NCI-H69 (cell line): Measurements from ENCODE around the gene DYSF.

ENCODE experiments used
- DNase-seq: peaks from one replicate; lab custom pipeline; 2025; lab: John Stamatoyannopoulos, UW

The DYSF gene

DNA sequence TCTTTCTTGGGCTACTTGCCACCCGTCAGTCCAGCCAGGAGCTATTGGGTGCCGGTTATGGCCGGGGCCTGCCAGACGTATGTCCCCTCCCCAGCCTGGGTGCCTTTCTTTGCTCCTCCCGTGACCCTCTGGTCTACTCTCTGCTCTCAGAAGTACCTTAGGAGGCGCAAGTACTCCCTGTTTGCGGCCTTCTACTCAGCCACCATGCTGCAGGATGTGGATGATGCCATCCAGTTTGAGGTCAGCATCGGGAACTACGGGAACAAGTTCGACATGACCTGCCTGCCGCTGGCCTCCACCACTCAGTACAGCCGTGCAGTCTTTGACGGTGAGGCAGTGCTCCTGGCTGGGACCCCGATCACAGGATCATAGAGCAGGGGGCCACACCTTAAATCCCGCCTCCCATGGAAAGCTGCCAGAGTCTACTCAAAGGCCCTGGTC lies 99.5 kb downstream of the DYSF start:
- DNase-seq, result no peak

DNA sequence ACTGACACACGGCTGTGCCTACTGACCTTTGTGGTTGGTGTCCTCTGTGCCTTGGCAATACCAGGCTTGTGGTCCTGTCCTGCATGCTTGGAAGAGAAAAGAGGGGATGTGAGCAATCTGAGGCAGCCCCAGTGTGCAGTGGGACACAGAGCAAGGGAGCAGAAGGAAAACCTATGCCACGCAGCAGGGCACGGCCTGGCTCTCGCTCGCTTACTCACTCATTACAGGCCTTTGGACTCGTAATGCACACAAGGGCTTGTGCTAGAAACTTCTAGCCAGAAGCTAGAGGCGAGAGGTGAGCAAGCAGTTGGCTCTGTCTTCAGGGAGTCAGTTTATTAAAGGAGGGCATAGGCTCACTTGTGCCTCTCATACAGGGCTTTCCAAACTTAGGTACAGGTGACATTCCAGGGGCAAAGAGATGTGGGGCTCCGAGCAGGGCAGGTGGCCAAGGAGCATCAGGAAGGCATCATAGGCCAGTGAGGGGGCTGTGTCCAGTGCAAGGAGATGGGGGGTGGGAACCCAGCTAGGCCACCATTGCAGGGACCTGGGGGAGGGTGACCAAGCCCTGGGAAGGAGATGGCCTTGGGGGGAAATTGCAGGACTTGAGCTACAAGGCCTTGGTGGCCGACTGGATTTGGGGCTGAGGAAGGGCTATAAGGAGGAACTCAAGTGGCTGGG lies 100.8 kb downstream of the DYSF start:
- no peak for DNase-seq

DNA sequence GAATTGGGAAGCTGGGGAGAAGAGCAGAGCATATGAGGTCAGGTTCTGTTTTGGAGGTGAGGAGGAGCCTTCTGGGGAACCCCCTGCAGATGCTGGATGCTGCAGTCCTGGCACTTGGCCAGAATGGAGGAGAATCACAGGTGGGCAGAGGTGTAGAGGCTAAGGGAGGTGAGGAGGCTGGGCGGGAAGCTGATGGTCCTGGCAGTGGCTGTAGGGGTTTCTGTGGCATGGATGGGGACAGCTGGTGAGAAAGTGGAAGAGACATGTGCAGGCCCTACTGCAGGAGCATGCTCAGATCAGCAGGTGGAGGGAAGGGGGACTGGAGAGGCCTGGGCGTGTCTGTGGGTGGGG lies 101.3 kb downstream of the DYSF start:
- no peak for DNase-seq

DNA sequence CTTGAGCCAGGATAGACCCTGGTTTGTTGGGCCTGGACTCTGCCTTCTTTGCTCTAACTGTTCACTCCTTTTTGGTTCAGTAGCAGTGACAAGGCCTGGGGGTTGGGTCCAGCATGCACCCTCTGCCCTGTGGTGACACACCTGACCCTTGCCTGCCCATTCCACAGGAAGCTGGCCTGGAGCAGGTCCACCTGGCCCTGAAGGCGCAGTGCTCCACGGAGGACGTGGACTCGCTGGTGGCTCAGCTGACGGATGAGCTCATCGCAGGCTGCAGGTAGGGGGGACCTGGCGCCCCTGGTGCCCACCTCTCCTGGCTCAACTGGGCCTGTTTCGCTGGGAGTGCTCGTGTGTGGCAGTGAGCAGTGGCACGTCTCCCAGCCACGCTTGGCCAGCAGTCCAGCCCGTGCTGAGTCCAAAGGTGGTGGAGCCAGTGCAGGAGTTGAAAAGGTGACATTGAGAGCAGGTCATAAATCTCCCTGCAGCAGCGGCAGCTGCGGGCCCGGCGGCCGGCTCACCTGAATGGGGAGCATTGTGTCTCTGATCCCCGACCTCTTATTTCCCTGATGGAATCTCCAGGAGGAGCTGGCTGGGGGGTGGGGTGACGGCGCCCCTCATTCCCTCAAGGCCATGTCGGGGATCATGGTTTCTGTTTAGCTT lies 102.6 kb downstream of the DYSF start:
- DNase-seq, result no peak

DNA sequence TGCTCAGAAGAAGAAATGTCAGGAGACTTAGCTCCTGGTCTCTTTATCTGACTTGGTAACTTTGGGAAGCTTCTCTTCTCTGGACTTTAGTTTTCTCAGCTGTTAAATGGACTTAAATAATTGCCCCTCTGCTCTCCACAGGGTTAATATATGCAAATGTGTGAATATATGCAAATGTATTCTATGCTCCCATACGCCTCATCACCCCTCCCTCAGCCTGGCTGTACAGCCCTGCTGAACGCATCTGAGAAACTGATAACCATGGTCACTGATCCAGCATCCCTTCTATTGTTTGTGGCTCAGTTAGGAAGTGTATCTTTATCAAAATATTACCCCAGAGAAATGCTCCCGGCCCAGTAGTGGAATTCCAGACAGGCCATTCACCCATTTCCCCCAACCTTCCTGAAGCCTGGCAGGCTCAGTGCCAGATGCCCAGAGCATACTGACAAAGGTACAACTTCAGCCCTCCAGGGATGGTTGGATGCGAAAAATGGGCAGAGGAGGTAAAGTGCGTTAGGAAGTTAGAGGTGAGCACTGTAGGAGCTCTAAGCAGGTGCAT lies 103.4 kb downstream of the DYSF start:
- DNase-seq, result no peak

DNA sequence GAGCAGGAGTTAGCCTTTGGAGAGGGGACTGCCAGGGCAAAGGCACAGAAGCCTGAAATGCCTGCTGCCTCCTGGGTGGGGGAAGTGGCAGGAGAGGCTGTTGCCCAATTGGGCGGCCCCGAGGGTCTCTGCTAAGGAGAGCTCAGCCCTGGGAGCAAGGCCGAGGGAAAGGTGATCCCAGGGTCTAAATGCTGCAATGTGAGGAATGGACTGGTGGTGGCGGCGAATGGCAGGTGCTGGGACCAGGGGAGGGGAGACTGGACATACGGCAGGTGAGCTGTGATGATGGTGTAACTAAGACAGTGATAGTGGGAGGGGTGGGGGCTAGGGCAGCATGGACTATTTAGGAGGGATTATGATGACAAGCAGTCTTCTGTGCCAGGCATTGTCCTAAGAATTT lies 104.0 kb downstream of the DYSF start:
- no peak for DNase-seq

DNA sequence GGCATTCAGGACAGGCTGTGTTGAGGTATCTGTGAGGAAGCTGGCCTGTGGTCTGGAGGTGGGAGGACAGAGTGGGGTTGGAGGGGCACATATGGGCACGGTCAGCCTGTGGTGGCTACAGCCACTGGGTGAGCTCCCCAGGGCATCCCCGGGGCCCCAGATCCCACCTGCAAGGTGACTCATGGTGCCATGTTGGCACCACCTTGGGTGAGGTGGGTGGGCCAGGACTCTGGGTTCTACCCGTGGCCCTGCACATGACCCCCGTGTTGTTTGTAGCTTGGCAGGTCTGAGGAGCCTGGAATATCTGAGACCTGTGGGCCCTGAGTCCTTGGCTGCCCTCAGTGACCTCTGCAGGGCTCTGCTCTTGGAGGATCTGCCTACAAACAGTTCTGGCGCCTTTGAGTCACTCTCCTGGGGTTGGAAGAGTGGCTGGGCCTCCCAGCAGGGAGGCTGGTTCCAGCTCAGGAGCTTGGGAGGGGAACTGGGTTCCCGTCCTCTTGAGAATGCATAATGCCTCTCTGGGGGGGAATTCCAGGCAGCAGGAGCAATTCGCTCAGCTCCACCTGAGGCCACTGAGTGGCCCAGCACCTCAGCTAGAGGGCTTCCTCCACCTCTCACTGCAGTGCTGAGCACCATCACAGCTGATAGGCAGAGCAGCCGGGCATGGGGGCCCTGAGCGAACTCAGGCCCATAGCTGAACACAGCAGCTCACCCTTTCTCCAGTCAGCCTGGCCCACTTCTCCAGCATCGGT lies 105.1 kb downstream of the DYSF start:
- no peak for DNase-seq

DNA sequence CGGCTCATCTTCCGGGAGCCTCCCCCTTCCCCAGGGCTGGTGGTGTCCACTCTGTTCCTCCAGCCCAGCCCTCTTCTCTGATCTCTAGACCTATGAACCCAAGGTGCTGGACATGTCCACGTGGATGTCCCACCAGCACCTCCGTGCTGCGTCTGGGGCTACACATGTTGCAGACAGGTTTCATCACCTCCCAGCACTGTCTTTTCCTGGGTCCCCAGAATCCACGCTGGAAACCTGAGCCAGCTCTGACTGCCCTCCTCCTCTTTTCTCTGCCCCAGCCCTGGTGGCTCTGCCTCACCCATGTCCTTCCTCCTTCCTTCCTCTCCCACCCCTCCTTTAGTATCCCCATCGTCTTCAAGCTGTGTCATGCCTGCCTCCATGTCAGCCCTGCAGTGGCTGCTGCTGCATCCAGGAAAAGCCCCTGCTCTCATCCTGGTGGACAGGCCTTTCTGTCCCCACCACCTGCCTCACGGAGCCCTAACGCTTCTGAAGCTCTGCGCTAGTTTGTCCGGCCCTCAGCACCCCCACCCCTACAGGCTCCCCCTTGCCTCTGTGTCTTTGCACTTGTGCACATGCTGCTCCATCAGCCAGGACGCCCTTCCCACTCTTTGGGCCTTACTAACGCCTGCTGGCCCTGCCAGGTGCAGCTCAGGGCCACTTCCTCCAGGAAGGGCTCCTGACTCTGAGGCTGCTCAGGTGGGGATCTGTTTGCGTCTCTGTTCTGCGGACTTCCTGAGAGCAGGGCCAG lies 105.9 kb downstream of the DYSF start:
- DNase-seq, result no peak

DNA sequence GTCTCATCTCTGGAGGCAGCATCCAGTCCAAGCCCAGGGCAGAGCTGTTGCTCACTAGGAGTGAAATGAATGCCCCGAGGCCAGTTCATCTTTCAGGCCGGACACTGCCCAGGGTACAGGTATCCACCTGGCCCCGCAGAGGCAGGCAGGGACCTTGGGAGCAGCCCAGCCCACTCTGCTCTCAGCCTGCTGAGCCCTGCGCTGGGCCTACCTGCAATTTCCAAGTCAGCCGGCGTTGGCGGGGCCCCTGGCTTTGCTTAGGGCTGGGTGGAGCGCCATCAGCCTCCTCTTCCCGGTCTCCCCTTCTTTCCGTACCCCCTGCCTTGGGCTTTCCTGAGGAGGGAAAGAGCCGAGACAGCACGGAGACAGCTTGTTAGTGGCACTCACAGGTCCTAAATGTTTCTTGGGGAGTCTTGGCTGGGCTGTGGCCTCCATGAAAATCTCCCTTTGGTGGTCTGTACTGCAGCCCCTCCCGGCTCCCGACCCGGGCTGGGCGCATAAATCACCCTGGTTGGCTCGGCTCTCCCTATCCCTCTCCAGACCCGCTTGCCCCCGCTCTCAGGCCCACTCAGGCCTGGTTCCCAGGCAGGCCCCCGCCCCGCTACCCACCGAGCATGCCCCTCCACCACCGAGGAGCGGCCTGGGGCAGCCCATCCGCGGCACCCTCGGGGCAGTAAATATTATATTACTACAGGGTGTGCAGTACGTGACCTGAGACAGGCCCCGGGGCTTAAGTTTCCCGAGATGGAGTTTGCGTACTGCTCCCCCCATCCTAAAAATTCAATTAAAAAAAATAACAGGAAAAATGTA lies 106.7 kb downstream of the DYSF start:
- DNase-seq, result no peak

DNA sequence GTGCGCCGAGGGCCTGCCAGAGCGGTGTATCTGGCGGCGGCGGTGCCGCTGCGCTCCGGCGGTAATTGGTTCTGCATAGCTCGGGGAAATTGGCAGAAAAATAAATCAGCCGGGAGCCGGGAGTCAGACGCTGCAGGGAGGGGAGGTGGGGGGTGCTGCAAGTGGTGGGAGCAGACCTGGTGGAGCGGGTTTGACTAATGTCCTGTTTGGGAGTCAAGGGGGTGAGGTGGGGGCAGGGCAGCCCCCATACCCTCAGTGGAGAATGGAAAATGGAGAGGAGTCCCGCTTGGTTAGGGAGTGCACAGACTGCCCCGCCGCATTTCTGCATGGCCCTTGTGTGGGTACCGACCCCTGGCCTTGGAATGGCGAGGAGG lies 107.3 kb downstream of the DYSF start:
- no peak for DNase-seq

DNA sequence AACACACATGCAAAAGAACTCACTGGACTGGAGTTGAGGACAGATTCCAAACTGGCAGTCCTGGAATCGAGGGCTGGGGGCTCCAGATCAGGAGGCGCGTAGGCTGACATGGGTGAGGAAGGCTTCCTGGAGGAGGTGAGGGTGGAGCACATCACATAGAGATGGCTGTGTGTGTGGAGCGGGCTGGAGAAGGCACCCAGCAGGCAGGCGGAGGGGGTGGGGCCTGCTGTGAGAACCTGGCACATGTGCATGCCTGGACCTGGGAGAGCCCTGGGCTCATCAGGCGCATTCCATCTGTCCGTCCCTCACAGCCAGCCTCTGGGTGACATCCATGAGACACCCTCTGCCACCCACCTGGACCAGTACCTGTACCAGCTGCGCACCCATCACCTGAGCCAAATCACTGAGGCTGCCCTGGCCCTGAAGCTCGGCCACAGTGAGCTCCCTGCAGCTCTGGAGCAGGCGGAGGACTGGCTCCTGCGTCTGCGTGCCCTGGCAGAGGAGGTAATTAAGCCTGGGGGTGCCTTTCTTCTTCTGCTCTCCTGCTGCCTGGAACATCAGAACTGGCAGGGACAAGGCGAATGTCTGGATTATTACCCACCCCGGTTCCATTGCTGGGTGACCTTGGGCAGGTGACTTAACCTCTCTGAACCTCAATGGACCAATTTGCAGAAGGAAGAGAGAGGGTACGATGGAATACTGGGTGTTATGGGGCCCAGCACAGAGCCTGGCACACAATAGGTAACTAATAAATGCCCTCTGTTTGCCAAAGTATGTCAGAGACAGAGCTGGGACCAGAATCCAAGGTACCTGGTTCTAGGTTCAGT lies 108.3 kb downstream of the DYSF start:
- DNase-seq, result no peak

DNA sequence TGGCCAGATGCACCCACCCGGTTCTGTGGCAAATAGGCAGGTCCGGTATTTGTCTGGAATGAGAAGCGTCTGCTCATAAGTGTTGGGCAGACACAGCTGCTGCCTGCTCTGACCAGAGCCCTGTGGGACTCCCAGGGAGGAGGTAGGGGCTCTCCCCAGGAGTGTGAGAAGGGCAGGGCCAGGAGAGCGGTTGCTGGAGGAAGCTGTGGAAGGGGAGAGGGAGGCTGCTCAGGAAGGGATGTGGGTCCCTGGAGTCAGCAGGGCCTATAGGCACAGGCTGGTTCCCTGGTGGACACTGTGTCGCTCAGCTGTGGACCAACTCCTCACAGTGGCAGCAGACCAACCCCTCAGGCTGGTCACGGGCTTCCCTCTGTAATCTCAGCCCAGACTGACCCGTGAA lies 109.2 kb downstream of the DYSF start:
- no peak for DNase-seq

DNA sequence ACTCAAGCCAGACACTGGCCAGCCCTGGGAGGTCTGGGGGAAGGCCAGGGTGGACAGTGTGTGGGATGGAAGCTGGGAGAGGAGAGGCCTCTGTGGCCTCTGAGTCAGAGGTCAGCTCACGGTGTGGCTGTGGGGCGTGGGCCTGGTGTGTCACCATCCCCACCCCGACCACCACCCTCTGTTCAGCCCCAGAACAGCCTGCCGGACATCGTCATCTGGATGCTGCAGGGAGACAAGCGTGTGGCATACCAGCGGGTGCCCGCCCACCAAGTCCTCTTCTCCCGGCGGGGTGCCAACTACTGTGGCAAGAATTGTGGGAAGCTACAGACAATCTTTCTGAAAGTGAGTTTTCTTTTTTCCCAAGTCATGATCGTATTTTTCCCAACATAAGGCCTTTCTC lies 110.5 kb downstream of the DYSF start:
- no peak for DNase-seq

DNA sequence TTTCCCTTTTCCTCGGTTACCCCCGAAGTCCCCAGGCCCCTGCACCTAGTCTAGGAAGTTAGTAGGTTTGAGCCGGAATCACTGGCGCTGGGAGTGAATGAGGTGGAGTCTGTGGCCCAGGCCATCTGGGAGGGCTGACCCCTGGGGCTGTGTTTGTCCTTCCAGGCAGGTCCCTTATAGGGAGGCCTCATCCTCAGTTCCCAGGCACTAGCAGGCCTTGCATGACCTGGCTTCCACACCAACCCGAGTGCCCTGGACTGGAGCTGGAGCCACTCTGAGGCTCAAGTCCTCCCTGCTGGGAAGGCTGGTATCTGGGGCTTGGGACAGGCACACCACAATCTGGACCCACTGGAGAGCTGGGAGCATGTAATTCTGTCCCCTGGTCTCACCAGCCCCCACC lies 111.0 kb downstream of the DYSF start:
- DNase-seq, result no peak

DNA sequence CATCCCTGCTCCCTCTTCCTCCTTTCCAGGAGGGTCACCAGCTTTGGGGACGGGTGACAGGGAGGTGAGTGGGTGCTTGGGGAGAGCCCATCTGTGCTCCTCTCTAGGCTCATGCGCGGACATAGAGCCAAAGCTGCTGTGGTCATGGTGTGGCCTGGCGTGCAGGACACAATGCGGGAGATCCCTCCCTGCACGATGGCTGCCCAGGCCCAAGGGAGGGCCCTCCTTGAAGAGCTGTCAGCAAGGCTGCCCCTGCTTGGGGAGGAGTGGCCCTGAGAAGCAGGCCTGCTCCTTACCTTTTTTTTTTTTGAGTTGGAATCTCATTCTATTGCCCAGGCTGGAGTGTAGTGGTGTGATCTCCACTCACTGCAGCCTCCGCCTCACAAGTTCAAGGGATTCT lies 111.4 kb downstream of the DYSF start:
- DNase-seq, result no peak

DNA sequence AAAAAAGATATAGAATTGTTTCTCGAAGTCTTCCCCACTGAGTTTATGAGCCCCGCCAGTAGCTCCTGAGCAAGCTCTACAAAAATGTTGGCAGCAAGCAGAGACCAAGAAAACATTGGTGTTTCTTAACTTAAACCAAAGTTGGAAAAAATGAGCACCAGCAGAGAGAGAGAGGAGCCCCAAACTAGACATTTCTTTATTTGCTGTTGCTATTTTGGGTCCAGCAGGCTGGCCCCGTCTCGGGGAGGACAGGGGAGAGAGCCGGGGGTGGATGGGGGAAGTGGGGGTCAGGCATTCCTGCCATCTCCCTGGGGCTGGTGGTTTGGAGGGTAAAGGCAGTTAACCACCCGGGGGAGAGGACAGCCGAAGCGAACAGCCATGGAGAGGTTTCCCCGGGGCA lies 113.0 kb downstream of the DYSF start:
- no peak for DNase-seq

DNA sequence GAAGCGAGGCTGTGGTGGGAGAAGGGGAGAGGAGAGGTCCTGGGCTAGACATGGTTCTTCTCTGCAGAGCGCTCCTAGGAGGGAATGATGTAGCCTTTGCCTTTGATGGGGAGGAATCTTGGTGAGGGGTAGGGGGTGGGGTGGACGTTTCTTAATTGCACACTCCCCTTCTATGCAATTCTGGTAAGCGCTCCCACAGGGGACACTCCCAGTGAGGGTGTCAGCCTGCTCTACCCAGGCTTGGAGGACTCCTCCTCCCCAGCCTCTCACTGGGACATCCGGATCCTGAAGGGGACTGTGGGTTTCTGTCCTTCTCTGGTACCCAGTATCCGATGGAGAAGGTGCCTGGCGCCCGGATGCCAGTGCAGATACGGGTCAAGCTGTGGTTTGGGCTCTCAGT lies 114.3 kb downstream of the DYSF start:
- DNase-seq, result no peak

DNA sequence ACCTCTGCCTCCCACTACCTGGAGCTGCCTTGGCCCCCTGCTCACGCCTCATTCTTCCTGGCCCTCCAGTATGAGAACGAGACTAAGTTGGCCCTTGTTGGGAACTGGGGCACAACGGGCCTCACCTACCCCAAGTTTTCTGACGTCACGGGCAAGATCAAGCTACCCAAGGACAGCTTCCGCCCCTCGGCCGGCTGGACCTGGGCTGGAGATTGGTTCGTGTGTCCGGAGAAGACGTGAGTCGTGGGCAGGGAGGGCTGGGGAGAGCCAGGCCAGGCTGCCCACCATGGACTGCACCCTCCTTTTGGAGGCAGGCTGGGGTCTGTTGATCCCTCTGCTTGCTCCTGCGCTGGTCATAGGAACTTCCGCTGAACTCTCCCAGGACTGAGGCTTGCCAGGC lies 114.7 kb downstream of the DYSF start:
- no peak for DNase-seq

DNA sequence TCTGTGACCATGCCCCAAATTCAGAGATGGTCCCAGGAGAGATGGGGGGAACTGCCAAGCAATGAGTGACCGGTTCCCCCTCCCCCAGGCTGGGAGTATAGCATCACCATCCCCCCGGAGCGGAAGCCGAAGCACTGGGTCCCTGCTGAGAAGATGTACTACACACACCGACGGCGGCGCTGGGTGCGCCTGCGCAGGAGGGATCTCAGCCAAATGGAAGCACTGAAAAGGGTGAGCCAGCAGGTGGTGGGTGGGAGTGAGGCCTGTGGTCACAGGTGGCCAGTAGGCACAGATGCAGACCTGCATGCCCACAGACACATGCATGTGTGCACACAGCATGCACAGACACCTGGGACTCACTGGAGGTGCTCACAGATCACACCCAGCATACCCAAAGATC lies 117.2 kb downstream of the DYSF start:
- no peak for DNase-seq

DNA sequence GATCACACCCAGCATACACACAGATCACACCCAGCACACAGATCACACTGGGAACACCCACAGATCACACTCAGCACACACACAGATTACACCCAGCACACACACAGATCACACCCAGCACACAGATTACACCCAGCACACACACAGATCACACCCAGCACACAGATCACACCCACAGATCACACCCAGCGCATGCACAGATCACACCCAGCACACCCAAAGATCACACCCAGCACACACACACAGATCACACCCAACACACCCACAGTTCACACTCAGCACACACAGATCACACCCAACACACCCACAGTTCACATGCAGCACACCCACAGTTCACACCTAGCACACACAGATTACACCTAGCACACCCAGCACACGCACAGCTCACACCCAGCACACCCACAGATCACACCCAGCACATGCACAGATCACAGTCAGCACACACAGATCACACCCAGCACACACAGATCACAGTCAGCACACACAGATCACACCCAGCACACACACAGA lies 117.6 kb downstream of the DYSF start:
- DNase-seq, result no peak

DNA sequence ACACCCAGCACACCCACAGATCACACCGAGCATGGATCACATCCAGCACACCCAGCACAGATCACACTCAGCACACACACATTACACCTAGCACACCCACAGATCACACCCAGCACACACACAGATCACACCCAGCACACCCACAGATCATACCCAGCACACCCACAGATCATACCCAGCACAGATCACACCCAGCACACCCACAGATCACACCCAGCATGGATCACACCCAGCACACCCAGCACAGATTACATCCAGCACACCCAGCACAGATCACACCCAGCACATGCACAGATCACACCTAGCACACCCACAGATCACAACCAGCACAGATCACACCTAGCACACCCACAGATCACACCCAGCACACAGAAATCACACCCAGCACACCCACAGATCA lies 118.6 kb downstream of the DYSF start:
- DNase-seq, result no peak
